ENCODE results near the gene ZNF688.

ZNF688 gene

DNA sequence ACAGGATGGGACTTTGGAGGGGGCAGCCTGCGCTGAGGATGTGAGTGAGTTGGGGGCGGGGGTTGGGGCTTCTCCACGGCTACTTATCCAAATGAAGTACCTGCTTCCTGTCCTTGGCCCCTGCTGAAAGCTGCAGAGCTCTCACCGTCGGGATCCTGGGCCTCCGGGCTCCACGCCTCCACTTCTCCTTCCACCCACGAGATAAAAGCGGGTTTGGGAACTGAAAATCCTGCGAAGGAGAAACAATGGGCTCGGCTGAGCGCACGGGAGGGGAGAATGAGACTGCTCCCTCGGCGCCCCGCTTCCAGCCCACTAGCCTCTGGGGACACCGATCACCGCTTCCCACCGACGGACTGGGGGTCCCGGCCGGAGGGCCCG is 13.5 kb upstream of the ZNF688 start:
- DNase-seq = peak; percentile 30

DNA sequence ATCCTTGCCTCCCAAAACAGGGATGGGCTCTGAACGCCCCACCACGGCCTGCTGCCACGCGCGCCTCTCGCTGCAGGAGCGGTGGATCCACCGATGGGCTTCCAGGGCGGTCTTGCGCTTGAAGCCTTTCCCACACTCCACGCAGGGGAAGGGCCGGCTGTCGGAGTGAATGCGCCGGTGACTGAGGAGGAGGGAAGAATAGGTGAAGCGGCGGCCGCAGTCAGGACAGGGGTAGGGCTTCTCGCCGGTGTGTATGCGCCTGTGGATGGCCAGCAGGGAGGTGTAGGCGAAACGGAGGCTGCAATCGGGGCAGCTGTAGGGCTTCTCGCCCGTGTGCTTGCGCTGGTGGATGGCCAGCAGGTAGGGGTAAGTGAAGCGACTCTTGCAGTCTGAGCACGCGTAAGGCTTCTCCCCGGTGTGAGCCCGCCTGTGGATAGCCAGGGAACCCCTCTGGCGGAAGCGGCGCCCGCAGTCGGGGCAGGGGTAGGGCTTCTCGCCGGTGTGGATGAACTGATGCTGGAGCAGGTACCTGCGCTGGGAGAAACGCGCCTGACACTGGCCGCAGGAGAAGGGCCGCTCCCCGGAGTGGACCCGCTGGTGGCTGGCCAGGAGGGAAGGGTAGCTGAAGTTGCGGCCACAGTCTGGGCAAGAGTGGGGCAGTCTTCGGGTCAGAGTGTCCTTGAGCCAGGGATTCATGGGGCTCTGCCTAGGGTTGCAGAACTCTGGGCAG is 11.3 kb upstream of the ZNF688 start:
- DNase-seq = no peak

DNA sequence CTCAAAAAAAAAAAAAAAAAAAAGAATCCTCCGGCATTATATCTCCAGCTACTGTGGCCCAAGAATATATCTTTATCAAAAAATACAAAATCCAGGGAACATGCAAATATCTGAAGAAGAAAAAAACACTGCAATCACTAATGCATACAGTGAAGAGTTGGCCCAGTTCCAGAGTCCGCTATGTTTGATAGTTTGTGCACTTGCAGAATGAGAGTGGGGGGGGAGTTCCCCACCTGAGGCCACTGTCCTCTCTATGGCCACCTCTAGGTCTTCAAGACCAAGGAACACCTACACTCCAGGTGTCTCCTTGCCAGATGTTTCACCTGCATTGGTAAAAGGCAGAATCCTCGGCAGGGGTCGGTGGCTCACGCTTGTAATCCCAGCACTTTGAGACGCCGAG is 9.9 kb upstream of the ZNF688 start:
- no peak for DNase-seq

DNA sequence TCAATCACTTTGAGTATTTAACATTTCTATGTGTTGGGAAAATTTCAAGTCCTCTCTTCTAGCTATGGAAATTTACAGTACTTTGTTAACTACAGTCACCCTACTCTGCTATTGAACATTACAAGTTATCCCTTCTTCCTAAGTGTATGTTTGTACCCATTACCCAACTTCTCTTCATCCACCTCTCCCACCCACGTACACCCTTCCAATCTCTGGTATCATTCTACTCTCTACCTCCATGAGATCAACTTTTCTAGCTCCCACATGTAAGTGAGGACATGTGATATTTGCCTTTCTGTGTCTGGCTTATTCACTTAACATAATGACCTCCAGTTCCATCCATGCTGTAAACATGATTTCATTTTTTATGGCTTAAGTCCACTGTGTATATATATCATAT is 3.2 kb upstream of the ZNF688 start:
- no peak for DNase-seq

DNA sequence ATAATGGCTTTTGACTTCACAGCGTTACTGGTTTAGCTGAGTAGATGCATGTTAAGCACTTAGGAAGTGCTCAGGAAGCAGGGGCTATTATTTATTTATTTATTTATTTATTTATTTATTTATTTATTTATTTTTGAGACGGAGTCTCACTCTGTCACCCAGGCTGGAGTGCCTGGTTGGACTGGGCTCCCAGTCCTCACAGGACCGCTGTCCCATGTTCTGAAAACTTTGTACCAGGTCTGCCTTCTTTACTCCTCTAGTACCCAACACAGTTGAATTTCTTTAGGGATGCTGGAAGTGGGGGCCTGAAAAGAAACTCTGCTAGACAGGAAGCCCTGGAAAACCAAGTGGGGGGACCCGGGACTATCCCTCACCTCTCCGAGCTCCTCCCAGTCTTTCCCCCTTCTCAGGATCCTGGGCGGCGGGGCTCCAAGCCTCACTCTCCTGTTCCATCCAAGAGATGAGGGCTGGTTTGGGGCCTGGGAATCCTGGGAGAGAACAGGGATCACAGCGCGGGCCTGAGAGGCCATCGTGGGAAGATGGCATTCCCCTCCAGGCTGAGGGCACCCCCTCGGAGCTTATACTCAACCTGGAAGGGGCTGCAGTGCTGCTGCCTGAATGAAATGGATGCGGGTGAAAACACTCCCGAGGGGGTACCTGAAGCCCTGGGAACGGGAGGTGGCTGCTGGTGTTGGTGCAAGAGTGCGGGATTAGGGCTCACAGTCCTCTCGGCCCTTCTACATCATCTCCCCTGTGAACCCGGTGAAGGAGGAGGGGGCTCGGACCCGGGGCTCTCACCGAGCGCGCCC is 674 bp downstream of the ZNF688 start:
- no peak for DNase-seq

DNA sequence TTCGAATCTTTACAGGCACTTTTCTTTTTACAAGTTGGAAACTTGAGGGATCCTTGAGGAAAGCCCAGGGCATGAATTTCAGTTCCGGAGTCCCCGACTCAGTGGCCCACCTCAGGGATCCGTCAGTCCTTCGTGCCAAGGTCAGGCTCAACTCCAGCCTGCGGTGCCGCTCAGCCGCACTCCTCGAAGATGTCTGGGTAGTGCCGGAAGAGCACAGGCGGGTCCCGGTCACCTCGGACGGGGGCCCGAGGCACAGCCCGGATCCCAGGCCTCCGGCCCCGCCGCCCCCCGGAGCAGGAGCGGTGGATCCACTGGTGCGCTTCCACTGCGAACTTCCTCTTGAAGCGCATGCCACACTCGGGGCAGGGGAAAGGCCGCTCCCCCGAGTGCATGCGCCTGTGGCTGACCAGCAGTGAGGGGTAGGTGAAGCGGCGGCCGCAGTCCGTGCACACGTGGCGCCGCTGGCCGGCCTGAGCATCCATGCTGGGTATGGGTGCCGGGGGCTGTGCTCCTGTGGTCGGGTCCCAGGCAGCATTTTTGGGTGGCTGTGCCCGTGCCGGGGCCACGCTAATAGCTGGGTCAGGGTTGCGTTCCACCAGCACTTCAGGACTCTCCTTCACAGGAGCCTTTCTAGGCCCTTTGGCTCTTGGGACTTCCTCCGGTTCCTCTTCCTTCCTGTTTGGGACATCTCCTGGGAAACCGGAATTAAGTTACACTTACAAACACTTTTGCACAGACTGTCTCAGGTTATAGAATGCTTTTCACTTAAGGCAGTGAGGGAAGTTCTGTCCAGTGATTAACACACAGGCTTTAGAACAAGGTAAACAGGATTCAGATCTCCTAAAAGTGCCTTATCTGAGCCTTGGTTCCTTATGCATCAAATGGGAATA is 1.5 kb downstream of the ZNF688 start:
- DNase-seq = no peak

DNA sequence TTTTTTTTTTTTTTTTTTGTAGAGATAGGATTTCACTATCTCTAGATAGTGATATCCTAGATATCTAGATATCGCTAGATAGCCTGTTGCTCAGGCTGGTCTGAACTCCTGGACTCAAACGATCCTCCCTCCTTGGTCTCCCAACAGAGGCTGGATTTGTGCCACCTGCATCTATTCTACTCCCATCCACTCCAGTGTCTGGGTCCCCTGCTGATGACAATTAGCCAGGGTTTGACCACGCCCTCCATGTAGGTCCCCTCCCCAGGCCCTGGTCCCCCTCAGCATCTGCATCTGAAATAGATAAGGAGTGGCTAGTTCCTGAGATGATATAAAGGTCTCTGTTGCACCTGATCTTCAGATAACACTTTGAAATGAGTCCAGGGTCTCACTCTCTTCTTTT is 2.2 kb downstream of the ZNF688 start:
- DNase-seq = no peak

DNA sequence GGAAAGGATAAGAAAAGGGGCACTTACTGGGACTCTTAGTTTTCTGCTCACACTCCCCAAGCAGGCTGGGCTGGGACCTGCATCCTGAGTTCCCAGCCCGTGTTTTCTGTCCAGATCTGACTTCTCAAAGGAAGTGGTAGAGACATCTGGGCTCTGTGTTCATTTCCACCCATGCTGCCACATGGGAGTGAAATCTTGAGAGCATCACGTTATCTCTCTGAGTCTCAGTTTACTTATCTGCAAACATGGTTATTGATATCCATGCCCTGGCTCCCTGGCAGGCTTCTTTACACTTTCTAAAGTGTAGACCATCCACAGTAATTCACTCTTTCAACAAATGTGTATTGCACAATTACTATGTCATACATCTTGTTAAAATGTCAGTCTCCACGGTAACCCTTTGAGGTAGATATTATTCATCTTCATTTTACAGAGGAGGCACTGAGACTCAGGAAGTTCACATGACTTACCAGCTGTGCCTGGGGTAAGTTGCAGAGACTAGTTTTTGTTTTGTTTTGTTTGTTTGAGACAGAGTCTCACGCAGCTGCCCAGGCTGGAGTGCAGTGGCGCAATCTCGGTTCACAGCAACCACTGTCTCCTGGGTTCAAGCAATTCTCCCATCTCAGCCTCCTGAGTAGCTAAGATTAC is 3.4 kb downstream of the ZNF688 start:
- DNase-seq = peak; percentile 88

DNA sequence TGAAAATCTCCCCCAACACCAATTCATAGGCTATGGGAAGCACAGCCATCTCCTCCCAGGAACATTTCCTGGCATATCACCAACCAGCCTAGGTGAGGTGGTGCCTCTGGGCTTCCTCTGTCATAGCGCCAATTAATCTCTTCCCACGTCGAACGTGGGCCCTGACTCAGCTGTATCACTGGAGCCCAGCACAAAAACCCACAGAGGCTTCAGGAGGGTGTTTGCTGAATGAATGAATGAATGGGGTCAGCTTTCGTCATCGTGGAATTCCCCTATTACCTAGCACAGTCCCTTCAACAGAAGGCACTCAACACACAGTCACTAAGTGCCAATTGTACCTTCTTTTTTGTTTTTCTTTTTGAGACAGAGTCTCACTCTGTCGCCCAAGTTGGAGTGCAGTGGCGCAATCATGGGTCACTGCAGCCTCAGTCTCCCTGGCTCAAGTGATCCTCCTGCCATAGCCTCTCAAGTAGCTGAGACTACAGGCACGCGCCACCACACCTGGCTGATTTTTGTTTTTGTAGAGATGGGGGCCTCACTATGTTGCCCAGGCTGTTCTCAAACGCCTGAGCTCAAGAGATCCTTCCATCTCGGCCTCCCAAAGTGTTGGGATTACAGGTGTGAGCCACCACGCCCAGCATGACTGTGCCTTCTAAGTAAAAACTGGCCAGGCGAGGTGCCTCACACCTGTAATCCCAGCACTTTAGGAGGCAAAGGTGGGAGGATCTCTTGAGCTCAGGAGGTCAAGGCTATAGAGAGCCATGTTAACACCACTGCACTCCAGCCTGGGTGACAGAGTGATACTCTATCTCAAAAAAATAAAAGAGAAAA is 4.1 kb downstream of the ZNF688 start:
- peak; percentile 86 for DNase-seq

DNA sequence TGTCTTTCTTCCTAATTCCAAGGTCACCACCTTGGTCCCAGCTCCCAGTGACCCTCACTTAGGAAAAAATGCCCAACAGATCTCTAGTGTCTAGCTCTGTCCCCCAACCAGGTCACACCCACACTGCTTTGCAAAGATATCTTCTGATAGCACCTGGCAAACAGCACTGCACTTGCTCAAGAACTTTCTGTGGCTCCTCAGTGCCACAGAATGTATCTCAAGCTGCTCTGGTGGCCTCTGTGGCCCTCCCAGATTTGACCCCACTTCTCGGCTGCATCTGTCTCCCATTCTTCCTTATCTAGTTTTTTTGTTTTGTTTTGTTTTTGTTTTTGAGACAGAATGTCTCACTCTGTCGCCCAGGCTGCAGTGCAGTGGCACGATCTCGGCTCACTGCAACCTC is 5.0 kb downstream of the ZNF688 start:
- no peak for DNase-seq

DNA sequence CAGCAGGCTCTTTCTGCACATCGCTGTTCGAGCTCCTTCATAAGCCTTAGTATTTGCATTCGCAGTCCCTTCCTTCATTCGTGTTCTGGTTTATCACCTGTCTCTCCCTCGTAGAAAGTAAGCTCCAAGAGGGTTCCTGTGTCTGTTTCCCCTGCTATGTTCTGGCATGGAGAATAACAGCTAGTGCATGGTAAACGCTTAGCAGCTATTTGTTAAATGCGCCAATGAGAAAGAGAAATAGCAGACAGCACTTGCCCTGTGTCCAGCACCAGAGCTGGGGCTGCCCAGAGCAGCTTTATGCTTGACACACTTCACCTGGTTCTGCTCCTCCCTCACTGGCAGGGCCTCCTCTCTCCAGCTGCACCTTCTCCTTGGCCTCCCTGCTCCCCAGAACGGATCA is 5.5 kb downstream of the ZNF688 start:
- DNase-seq = no peak

DNA sequence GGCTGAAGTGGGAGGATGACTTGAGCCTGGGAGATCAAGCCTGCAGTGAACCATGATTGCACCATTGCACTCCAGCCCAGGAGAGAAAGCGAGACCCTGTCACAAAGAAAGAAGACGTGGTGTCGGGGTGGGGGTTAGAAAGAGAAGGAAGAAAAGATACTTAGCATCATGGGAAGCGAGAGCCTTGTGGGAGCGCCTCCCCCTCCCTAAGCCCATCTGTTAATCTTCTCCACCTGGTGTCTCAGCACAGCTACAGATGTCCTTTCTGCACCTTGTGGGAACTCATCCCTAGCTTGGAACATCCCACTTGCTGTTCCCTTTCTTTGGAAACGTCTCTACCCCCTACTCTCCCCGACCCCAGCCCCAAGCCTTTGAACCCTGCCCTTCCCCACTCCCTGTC is 6.0 kb downstream of the ZNF688 start:
- DNase-seq = no peak

DNA sequence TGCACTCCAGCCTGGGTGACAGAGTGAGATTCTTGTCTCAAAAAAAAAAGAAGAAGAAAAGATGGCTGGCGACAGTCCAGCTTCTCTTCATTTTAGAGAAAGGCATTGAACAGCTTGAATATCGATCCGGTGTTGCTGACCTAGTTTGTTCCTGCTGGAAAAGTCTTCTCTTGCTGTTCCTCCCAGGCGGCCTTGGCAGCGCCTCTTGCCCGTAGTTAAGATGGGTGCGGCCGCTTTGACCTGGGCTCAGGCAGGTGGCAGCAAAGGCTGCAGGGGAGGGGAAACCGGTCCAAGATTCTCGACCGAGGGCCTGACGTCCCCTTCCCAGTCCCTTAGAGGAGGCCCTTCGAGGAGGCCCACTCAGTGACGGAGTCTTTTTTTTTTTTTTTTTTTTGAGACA is 9.5 kb downstream of the ZNF688 start:
- DNase-seq = no peak

DNA sequence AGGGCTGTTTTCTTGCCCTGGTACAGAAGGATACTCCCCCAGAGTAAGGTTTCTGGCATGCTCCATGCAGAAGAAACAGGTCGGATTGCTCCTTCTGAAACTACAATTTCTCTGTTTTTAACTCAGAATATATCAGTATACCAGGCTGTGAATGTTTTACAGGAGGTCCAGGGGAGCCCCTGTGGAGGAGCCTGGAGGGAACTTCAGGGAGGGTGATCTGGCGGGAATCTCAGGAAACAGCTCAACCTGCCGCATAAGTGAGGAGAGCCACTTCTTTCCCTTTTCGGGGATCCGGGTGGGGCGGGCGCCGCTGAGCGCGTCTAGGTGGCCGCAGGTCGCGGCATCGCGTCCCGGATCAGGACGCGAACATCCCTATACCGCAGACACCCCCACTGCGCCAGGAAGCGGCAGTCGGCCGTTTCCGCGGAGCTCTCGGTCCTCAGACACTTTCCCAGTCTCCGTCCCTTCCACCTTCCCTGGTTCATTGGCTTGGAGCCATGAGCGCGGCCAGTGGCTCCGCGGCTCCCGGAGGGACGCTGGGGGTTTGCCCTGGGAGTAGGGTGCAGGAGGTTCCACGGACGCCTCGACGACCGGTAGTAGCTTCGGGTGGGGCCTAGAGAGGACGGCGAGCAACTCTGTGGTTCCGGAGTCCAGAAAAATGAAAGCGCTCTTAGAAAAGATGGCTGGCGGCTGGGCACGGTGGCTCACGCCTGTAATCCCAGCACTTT is 10.3 kb downstream of the ZNF688 start:
- peak; percentile 34 for DNase-seq

DNA sequence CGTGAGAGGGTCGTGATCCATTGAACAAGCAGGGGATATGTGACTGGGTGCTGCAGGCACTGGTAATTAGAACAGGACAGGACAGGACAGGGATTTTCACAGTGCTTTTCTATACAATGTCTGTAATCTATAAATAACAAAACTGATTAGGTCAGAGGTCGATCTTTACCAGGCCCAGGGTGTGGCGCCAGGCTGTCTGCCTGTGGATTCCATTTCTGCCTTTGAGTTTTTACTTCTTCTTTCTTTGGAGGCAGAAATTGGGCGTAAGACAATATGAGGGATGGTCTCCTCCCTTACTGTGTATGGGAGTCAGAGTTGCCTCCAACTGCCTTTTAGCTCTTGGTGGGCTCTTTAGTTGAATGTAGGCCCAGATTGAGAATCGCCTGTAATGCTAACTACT is 11.8 kb downstream of the ZNF688 start:
- DNase-seq = no peak

DNA sequence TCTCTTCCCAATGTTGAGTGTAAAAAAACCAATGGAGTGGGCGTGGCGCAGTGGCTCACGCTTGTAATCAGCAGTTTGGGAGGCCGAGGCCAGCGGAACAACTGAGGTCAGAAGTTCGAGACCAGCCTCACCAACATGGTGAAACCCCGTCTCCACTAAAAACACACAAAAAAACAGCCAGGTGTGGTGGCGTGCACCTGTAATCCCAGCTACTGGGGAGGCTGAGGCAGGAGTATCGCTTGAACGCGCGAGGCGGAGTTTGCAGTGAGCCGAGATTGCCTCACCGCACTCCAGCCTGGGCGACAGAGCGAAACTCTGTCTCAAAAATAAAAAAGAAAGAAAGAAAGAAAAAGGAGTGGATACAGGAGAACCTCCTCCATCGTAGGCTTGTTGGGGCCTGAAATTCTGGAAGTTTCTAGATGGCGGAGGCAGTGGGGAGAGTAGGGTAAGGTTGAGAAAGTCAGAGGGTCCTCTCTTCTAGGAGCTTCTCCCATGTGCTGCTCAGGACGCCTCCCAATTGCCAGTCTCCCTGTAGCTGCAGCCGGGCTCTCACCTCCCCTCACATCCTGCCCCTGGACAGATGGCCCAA is 12.6 kb downstream of the ZNF688 start:
- no peak for DNase-seq

DNA sequence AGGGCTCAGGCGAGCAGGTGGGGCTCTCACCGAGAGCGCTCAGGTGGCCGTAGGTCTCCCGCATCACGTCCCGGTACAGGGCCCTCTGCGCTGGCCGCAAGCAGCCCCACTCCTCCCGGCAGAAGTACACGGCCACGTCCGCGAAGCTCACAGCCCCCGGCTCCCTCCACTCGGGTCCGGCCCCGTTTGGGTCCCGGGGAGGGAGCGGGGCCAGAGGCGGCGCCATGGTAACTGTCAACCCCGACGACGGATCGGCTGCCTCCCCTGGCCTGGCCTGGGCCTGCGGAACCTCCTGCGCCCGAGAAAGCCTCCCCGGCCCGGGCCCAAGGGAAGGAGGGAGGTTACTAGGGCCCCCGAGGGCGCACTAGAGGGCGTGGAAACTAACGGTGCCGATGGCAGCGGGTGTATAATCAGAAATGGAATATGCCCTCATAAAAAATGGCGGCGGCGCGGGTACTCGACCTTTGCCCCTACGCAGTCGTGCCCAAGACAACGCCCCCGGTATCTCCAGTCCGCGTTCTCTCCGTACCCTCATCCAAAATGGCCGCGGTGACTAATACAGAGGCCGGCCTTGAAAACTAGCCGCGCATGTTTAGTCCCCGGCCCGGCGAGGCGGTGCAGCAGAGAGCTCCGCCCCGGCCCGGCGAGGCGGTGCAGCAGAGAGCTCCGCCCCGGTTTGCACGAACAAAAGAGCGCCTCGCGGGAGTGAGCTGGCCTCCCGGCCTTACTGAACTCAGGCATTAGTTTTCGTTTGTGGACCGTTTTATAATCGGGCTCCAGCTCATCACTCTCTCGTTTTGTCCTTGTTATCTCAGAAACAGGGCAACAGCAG is 13.3 kb downstream of the ZNF688 start, which contains the start of gene ZNF764:
Gene ZNF764, minus strand, starts transcription at position 418 of the 832 bp plus-strand sequence. Its CDS starts 192 bp downstream, at position 226.
- peak; percentile 99 for DNase-seq

DNA sequence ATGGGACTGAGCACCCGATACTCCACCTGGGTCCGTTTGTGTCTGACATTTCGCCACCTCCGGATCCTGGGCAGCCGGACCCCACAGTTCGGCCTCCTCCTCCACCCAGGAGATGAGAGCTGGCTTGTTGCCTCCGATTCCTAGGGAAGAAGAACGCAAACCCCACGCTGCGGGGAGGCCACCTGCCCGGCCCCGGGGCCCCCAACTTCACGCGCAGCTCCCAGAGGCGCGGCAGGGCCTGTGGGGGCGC is 13.9 kb downstream of the ZNF688 start:
- no peak for DNase-seq

DNA sequence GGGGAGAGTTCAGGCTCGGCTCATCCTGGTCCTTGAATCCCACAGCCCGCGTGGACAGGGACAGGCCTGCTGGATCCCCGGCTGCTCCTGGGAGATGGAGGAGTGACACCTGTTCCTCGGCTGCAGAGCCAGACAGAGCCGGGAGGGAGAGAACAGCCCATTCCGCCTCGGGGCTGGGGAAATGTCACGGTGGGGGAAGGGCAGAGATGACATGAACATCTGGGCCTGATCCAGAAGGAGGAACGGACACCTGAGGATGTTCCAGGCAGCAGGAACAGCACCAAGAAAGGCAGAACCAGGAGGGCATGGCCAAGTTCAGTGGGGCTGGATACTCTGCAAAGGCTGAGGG is 15.4 kb downstream of the ZNF688 start:
- no peak for DNase-seq
